Lower lobe of right lung (tissue), 2 donors: Measurements from ENCODE around the gene HAUS7. TPM values are rescaled to one million over a fixed set of nuclear protein-coding genes. Genes with fewer than 3 reads are reported as not detected.
"Not testable (repeated sequence)": the region's sequence is repeated elsewhere in the genome, so short reads cannot be mapped to it uniquely, and the experiment has no call there.

Experiments
- ATAC-seq, 2 donors: fragments of 200-7000 bp; cut with Tn5 transposase; one replicate each; pipeline ENCODE4 v1.9.1; 2020 to 2022; ENCODE audit warnings: mild to moderate bottlenecking in 2 of 2, moderate library complexity in 2 of 2
- DNase-seq: peaks from one replicate; pipeline ENCODE4 v3.0.0-alpha.2; 2020
- H3K27ac ChIP-seq: fragments of 200-600 bp; one replicate; pipeline ENCODE4 v1.8.0; 2022
- H3K27me3 ChIP-seq: fragments of 200-600 bp; one replicate; pipeline ENCODE4 v1.8.0; 2022; ENCODE audit warnings: low read depth
- H3K36me3 ChIP-seq: fragments of 200-600 bp; one replicate; pipeline ENCODE4 v1.8.0; 2022; ENCODE audit warnings: mild to moderate bottlenecking
- H3K4me1 ChIP-seq: fragments of 200-600 bp; one replicate; pipeline ENCODE4 v1.8.0; 2022
- H3K4me3 ChIP-seq: fragments of 200-600 bp; one replicate; pipeline ENCODE4 v1.8.0; 2022; ENCODE audit warnings: mild to moderate bottlenecking
- H3K9me3 ChIP-seq: fragments of 200-600 bp; one replicate; pipeline ENCODE4 v1.8.0; 2022
- CTCF ChIP-seq: fragments of 200-600 bp; IDR thresholded peaks from one replicate; pipeline ENCODE4 v1.8.0; 2022; ENCODE audit warnings: antibody characterized with exemption, mild to moderate bottlenecking
- intact Hi-C: fragments of 100-400 bp; cut with DNase I; formaldehyde crosslinking; loops from one replicate; pipeline ENCODE4 v1.11.0; 2022
- total RNA-seq: library from RNA; stranded (reverse); fragmentation: NEBNext Ultra II Directional; extraction: Animal tissue kit (Norgen Biotek cat#: 25700); gene quantifications from one replicate; pipeline ENCODE4 v1.2.1, GENCODE V29; 2021
- donor health status: DM: no; HTN: yes; CAD: no; lungs with severe emphysema.

The HAUS7 gene
- total RNA-seq, 1 donor from 2014 or later, result 22.7 TPM

GRCh38 chrX:153405426-153405825 lies 65.0 kb downstream of the HAUS7 start:
- Histone ChIP-seq H3K9me3 (no peaks in the 10 kb centered on the region), H3K27ac (no peak overlapping the region), H3K36me3 (no peaks in the 10 kb centered on the region), H3K4me1 (no peaks in the 10 kb centered on the region), H3K27me3 (no peaks in the 10 kb centered on the region), H3K4me3 (no peak overlapping the region)
- no peak for DNase-seq
- no peak for TF ChIP-seq CTCF
- intact Hi-C loops, result no loop called here
- no peak for ATAC-seq

- intact Hi-C loops, H3K27me3 ChIP-seq, ATAC-seq, H3K36me3 ChIP-seq, H3K27ac ChIP-seq, H3K4me3 ChIP-seq, H3K4me1 ChIP-seq, H3K9me3 ChIP-seq, DNase-seq: not testable (repeated sequence)
These were observed 66.0 kb downstream of the HAUS7 start for GRCh38 chrX:153404333-153404732.

GRCh38 chrX:153401133-153401764 lies 69.1 kb downstream of the HAUS7 start, which contains the start of gene PNMA6E:
Gene PNMA6E (minus strand): TSS chrX:153401350. CDS start chrX:153398849, 2,501 bp downstream.
- Histone ChIP-seq H3K4me3 (no peak within 1 kb of the TSS), H3K4me1 (no peaks in the 10 kb centered on the region), H3K27me3 (no peaks in the 10 kb centered on the region), H3K36me3 (no peaks in the 10 kb centered on the region), H3K9me3 (no peaks in the 10 kb centered on the region), H3K27ac (no peak within 1 kb of the TSS)
- TF ChIP-seq CTCF, result no peak
- intact Hi-C loops, result no loop called here
- ATAC-seq, result no peak
- no peak for DNase-seq

- no peak overlapping the region for H3K4me3 ChIP-seq
- H3K36me3 ChIP-seq, result no peaks in the 10 kb centered on the region
- no peaks in the 10 kb centered on the region for H3K27me3 ChIP-seq
- H3K27ac ChIP-seq, result no peak overlapping the region
- DNase-seq (peak; percentile 64), ATAC-seq (peak; percentile 69 to 75)
- H3K4me1 ChIP-seq, result no peaks in the 10 kb centered on the region
- TF ChIP-seq CTCF, result peak; percentile 68
- no peaks in the 10 kb centered on the region for H3K9me3 ChIP-seq
- intact Hi-C loops, result no loop called here
These were observed 69.9 kb downstream of the HAUS7 start for GRCh38 chrX:153400146-153401132.

- Histone ChIP-seq H3K27me3 (no peaks in the 10 kb centered on the region), H3K36me3 (no peaks in the 10 kb centered on the region), H3K9me3 (no peaks in the 10 kb centered on the region), H3K4me3 (no peak overlapping the region), H3K27ac (no peak overlapping the region), H3K4me1 (no peaks in the 10 kb centered on the region)
- TF ChIP-seq CTCF, result no peak
- ATAC-seq, result no peak
- DNase-seq, result no peak
- intact Hi-C loops, result no loop called here
These were observed 72.0 kb downstream of the HAUS7 start for GRCh38 chrX:153398275-153398960.

Other genes with a start within 250 kb of the HAUS7 start
- gene PNMA6F, start 148.8 kb downstream of the HAUS7 start, total RNA-seq, result not detected
- 7.6 TPM for gene ZNF275, start 136.4 kb downstream of the HAUS7 start, total RNA-seq
- not detected for gene PNMA6E, start 69.2 kb downstream of the HAUS7 start, total RNA-seq
- gene ZFP92, start 59.1 kb downstream of the HAUS7 start, total RNA-seq, result 4.5 TPM
- gene TREX2, start 24.5 kb downstream of the HAUS7 start, total RNA-seq, result 0.80 TPM
- gene BGN, start 24.4 kb upstream of the HAUS7 start, total RNA-seq, result 157 TPM
- not detected for gene ATP2B3, start 47.1 kb upstream of the HAUS7 start, total RNA-seq
- 17.0 TPM for gene CCNQ, start 128.6 kb upstream of the HAUS7 start, total RNA-seq
- gene DUSP9, start 176.6 kb upstream of the HAUS7 start, total RNA-seq, result not detected
- not detected for gene PNCK, start 203.2 kb upstream of the HAUS7 start, total RNA-seq
- gene SLC6A8, start 217.3 kb upstream of the HAUS7 start, total RNA-seq, result 7.1 TPM